HepG2 (cell line): ENCODE results near the gene KIAA0408. TPM values are rescaled to one million over a fixed set of nuclear protein-coding genes. Genes with fewer than 3 reads are reported as not detected.

Source experiments
- ATAC-seq: fragments of 200-7000 bp; cut with Tn5 transposase; 3 replicates; pipeline ENCODE4 v1.9.1; 2020; ENCODE audit warnings: mild to moderate bottlenecking, moderate library complexity
- BruUV-seq: library from RNA; stranded (reverse); fragments of 400-500 nt; replicated peaks from 2 replicates; lab custom pipeline; 2021; lab: Mats Ljungman, UMichigan
- CTCF ChIA-PET: fragments of 300-600 bp; formaldehyde crosslinking; extraction: SDS; loops from one replicate; lab custom pipeline; 2021; ENCODE audit warnings: low total read pairs, inconsistent platforms, low intra/inter-chr PET ratio; lab: Yijun Ruan, JAX
- POLR2A ChIA-PET: fragments of 350-600 bp; sonication (Branson Sonifier 250); formaldehyde crosslinking; loops from one replicate; lab custom pipeline; 2020; ENCODE audit warnings: antibody characterized with exemption, inconsistent platforms; lab: Yijun Ruan, JAX
- DNase-seq: peaks from one replicate; pipeline ENCODE4 v3.0.0-alpha.2; 2015; ENCODE audit warnings: low spot score
- FAIRE-seq: peaks from 3 replicates; lab custom pipeline; 2011; peaks lifted over from hg19 to GRCh38; lab: Jason Lieb, UNC
- H2AFZ ChIP-seq: one replicate; pipeline ENCODE4 v1.6.1; 2011; ENCODE audit warnings: low read length, inconsistent platforms
- H3K27ac ChIP-seq: fragments of 300-600 bp; 3 replicates; pipeline ENCODE4 v1.8.0; 2011; ENCODE audit warnings: mixed run types, mild to moderate bottlenecking, mixed read lengths, low read length, inconsistent platforms; ENCODE audit not compliant: insufficient read depth; ENCODE audit errors: extremely low read length
- H3K27me3 ChIP-seq, 2 experiments: fragments of 200-600 bp in 1 of 2; 2 replicates in 1 of 2; 3 replicates in 1 of 2; pipeline versions ENCODE4 v1.6.0 to v1.8.0; 2011; ENCODE audit warnings: low read length in 2 of 2, mild to moderate bottlenecking in 2 of 2, moderate library complexity in 2 of 2, inconsistent platforms in 1 of 2; ENCODE audit not compliant: insufficient read depth in 2 of 2, control insufficient read depth in 1 of 2
- H3K36me3 ChIP-seq, 2 experiments: fragments of 200-600 bp in 1 of 2; replicated peaks in 1 of 2; 2 replicates in 1 of 2; 3 replicates in 1 of 2; pipeline versions ENCODE4 v1.5.1 to v1.8.0; 2011; ENCODE audit warnings: low read length in 2 of 2, inconsistent platforms in 1 of 2; ENCODE audit not compliant: insufficient read depth in 2 of 2, control insufficient read depth in 1 of 2
- H3K4me1 ChIP-seq: 2 replicates; pipeline ENCODE4 v1.5.1; 2012; ENCODE audit warnings: low read length, inconsistent platforms; ENCODE audit not compliant: insufficient read depth
- H3K4me2 ChIP-seq: 2 replicates; pipeline ENCODE4 v1.6.0; 2011; ENCODE audit warnings: low read depth, low read length, inconsistent platforms
- H3K4me3 ChIP-seq, 3 experiments: fragments of 200-600 bp in 1 of 3; sonication (generic), shearing (Covaris generic) in 1 of 3; replicated peaks in 1 of 3; 2 replicates each; pipeline ENCODE4 v1.5.1; 2011 to 2016; ENCODE audit warnings: low read length in 3 of 3, inconsistent platforms in 2 of 3, low read depth in 2 of 3, mild to moderate bottlenecking in 2 of 3, control low read depth in 1 of 3, mixed read lengths in 1 of 3; ENCODE audit not compliant: insufficient read depth in 1 of 3
- H3K79me2 ChIP-seq: one replicate; pipeline ENCODE4 v1.6.1; 2011; ENCODE audit warnings: low read length, inconsistent platforms; ENCODE audit not compliant: insufficient read depth
- H3K9ac ChIP-seq: 2 replicates; pipeline ENCODE4 v1.6.0; 2011; ENCODE audit warnings: mild to moderate bottlenecking, low read depth, low read length, inconsistent platforms; ENCODE audit not compliant: insufficient read depth
- H3K9me3 ChIP-seq: 2 replicates; pipeline ENCODE4 v1.5.1; 2012; ENCODE audit warnings: mild to moderate bottlenecking, low read length
- H4K20me1 ChIP-seq: 2 replicates; pipeline ENCODE4 v1.6.0; 2011; ENCODE audit warnings: inconsistent platforms, mild to moderate bottlenecking, low read length, moderate library complexity; ENCODE audit not compliant: insufficient read depth
- HDAC6 ChIP-seq: fragments of 200-600 bp; sonication (generic); IDR thresholded peaks from 2 replicates; pipeline ENCODE4 v1.7.0; 2017; ENCODE audit warnings: mild to moderate bottlenecking, antibody characterized with exemption, low read length, low read depth
- IKZF5 ChIP-seq: IDR thresholded peaks from 2 replicates; pipeline ENCODE4 v1.6.1; 2018; ENCODE audit warnings: missing genetic modification reagents, mild to moderate bottlenecking, missing compliant biosample characterization
- JUND ChIP-seq: sonication (generic); formaldehyde crosslinking; IDR thresholded peaks from 2 replicates; pipeline ENCODE4 v1.8.0; 2022; ENCODE audit warnings: mild to moderate bottlenecking, missing genetic modification reagents
- MAFG ChIP-seq: sonication (generic); formaldehyde crosslinking; IDR thresholded peaks from 2 replicates; pipeline ENCODE4 v1.5.1; 2020; ENCODE audit warnings: mild to moderate bottlenecking, missing genetic modification reagents
- MIER2 ChIP-seq: IDR thresholded peaks from 2 replicates; pipeline ENCODE4 v1.6.1; 2016; ENCODE audit warnings: missing biosample characterization, missing genetic modification reagents
- NRL ChIP-seq: sonication (generic); formaldehyde crosslinking; IDR thresholded peaks from 2 replicates; pipeline ENCODE4 v1.5.0; 2020; ENCODE audit warnings: missing genetic modification reagents, mild to moderate bottlenecking, moderate library complexity, borderline replicate concordance
- RNF2 ChIP-seq: fragments of 450-650 bp; conservative IDR thresholded peaks from 2 replicates; pipeline ENCODE4 v1.6.1; 2016; ENCODE audit warnings: low read depth
- TRIM24 ChIP-seq: sonication (generic); formaldehyde crosslinking; IDR thresholded peaks from 2 replicates; pipeline ENCODE4 v1.8.0; 2022; ENCODE audit warnings: mild to moderate bottlenecking, missing genetic modification reagents
- ZBTB37 ChIP-seq: sonication (generic); formaldehyde crosslinking; IDR thresholded peaks from 2 replicates; pipeline ENCODE4 v1.4.0; 2020; ENCODE audit warnings: mild to moderate bottlenecking, missing genetic modification reagents
- ZBTB7B ChIP-seq: sonication (generic); formaldehyde crosslinking; IDR thresholded peaks from 2 replicates; pipeline ENCODE4 v1.4.0; 2020; ENCODE audit warnings: missing genetic modification reagents
- ZNF446 ChIP-seq: sonication (generic); formaldehyde crosslinking; IDR thresholded peaks from 2 replicates; pipeline ENCODE4 v1.5.0; 2020; ENCODE audit warnings: mild to moderate bottlenecking, missing genetic modification reagents
- ZNF574 ChIP-seq: sonication (generic); formaldehyde crosslinking; IDR thresholded peaks from 2 replicates; pipeline ENCODE4 v1.4.0; 2020; ENCODE audit warnings: missing genetic modification reagents
- ZNF746 ChIP-seq: sonication (generic); formaldehyde crosslinking; IDR thresholded peaks from 2 replicates; pipeline ENCODE4 v1.8.0; 2022; ENCODE audit warnings: mild to moderate bottlenecking, missing genetic modification reagents
- WGBS: methylation state at CpG from one replicate; pipeline ENCODE4 v1.1.6; 2017; ENCODE audit warnings: low lambda C conversion rate; 5-methylcytosine and 5-hydroxymethylcytosine counted together
- in situ Hi-C: cut with HindIII; loops from 2 replicates; pipeline ENCODE4 v1.10.0; 2017; ENCODE audit warnings: low pct_unique_long_range_greater_than_20kb; ENCODE audit not compliant: extremely low pct_ligation_motif_present
- intact Hi-C: fragments of 100-400 bp; cut with micrococcal nuclease; formaldehyde crosslinking; loops from one replicate; pipeline ENCODE4 v1.10.0; 2022; ENCODE audit not compliant: unreplicated experiment
- polyA plus RNA-seq, 8 experiments: library from polyadenylated mRNA; depleted of rRNA in 3 of 8; stranded (reverse) in 7 of 8; unstranded in 1 of 8; fragments of >200 nt; fragmentation: Illumina TruSeq in 4 of 8; extraction: Trizol in 4 of 8; gene quantifications; 2 replicates each; pipeline versions ENCODE4 v1.2.1 to v1.2.3, GENCODE V29; 2011 to 2016; ENCODE audit warnings: low read depth in 4 of 8, missing spikeins in 1 of 8, mixed read lengths in 1 of 8; ENCODE audit not compliant: insufficient read depth in 1 of 8
- total RNA-seq, 5 experiments: library from RNA; depleted of rRNA; stranded (reverse); fragments of >200 nt; fragmentation: Illumina TruSeq; extraction: Trizol; gene quantifications; 2 replicates each; pipeline ENCODE4 v1.2.3, GENCODE V29; 2016; ENCODE audit warnings: low read depth in 1 of 5

KIAA0408 gene
- total and polyA plus RNA-seq, 2 of the 13 experiments (the other 11 are each of a cell fraction or from before 2014, with no cell fraction given): not detected

GRCh38 chr6:127466416-127466815 lies 7.2 kb upstream of the KIAA0408 start:
- WGBS: 39% methylated on average over 5 of the region's 5 CpGs
- ChIA-PET CTCF (interaction anchor here (4.8 kb wide), 1 partner anchor 72 kb away, joined by 17 read pairs; no protein-coding TSS in a partner anchor), POLR2A (no interaction called here)
- Histone ChIP-seq H3K79me2 (no peaks in the 10 kb centered on the region), H3K4me3 (no peak overlapping the region), H3K27ac (no peak overlapping the region), H3K9me3 (no peaks in the 10 kb centered on the region), H3K4me2 (no peak overlapping the region), H3K36me3 (no peaks in the 10 kb centered on the region), H3K4me1 (no peaks in the 10 kb centered on the region), H4K20me1 (no peaks in the 10 kb centered on the region), H3K9ac (no peak overlapping the region), H3K27me3 (no peaks in the 10 kb centered on the region; a peak in 1 of 5 replicates), H2AFZ (no peak overlapping the region)
- TF ChIP-seq ZNF574 (CRISPR knock-in tag) (no peak), NRL (CRISPR knock-in tag) (no peak), ZBTB7B (CRISPR knock-in tag) (no peak), TRIM24 (no peak), HDAC6 (no peak), MIER2 (no peak), JUND (no peak), IKZF5 (CRISPR knock-in tag) (no peak), RNF2 (no peak), ZNF746 (CRISPR knock-in tag) (no peak), MAFG (CRISPR knock-in tag) (no peak), ZBTB37 (no peak), ZNF446 (CRISPR knock-in tag) (no peak)
- no TSS peak for BruUV-seq
- in situ Hi-C loops (no loop called here), intact Hi-C loops (loop anchor here (10.0 kb wide), 1 partner anchor 1268 kb away; no protein-coding TSS in a partner anchor)
- FAIRE-seq (no peak), DNase-seq (no peak), ATAC-seq (no peak)
